NCI-H69 (cell line): Measurements from ENCODE around the gene LGALS8.
"Not testable (repeated sequence)": the region's sequence is repeated elsewhere in the genome, so short reads cannot be mapped to it uniquely, and the experiment has no call there.

Experiments
- DNase-seq: peaks from one replicate; lab custom pipeline; 2025; lab: John Stamatoyannopoulos, UW

LGALS8 gene

DNA sequence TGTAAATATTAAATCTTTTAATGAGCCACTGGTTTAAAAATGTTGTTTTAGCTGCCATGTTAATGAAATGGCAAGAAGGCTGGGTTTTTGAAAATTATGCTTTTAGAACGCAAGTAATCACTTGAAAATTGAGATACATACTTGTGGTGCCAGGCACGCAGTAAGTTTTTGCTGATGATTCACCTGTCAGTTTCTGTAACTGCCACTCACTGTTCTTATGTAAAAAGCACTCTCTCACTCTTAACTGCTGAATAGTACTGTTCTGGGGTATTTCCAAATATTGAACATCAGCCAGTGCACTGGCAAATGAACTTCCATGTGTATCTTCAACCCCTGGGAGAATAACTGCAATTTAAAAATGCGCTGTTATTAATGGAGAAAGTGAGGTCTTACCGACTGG lies 17.9 kb downstream of the LGALS8 start:
- DNase-seq: no peak

DNA sequence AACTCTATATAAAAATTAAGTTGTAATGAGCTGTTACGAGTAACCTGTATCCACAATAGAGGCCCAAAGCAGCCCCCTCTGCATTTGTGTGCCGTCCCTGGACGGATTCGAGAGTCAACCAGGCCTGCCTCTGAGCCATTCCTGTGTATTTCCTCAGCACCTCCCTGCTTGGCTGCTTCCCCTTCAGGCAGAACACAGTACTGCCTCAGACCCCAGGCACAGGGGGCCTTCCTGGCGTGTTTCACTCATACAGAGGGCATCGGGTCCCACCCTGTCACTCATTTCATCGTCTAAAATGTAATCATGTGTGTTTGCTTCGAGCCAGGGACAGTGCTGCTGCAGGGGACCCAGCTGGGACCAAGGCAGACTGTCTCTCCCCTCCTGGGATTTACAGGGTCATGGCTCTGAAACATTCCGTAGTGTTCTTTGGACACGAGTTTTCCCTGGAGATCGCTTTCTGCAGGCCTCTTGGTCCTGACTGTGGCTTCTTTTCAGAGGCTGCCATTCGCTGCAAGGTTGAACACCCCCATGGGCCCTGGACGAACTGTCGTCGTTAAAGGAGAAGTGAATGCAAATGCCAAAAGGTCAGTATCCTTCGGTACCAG lies 19.4 kb downstream of the LGALS8 start:
- no peak for DNase-seq

DNA sequence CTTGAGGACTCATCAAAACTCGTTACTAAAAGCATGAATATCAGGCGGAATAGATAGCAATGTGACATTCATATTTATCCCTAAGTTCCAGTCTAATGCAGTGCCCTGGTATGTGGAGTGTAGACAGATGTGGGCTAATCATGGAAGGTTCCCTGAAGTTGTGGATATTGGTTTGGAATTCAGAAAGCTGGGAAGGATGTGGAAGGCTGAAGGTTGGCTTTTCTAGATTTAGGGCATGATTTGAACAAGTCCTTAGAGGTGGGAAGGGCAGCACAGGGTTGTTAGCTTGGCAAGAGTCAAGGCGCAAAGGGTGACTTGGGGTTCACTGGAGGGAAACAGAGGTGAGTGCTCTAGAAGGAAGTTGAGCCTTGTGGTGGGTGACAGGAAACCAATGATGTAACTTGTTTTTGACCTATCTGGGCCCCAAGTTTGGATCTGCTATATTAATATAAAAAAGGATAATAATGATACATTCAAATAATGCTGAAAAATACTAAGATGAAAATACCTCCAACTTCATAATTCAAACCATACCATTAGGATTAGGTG lies 21.9 kb downstream of the LGALS8 start:
- DNase-seq: no peak

DNA sequence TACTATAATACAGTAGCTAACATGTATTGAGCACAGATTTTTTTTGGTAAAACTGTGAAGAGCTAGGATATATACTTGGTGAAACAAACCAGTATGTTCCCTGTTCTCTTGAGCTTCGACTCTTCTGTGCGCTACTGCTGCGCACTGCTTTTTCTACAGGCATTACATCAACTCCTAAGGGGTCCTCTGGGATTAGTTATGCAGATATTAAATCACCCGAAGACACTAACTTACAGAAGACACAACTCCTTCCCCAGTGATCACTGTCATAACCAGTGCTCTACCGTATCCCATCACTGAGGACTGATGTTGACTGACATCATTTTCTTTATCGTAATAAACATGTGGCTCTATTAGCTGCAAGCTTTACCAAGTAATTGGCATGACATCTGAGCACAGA lies 24.7 kb downstream of the LGALS8 start:
- DNase-seq: no peak

DNA sequence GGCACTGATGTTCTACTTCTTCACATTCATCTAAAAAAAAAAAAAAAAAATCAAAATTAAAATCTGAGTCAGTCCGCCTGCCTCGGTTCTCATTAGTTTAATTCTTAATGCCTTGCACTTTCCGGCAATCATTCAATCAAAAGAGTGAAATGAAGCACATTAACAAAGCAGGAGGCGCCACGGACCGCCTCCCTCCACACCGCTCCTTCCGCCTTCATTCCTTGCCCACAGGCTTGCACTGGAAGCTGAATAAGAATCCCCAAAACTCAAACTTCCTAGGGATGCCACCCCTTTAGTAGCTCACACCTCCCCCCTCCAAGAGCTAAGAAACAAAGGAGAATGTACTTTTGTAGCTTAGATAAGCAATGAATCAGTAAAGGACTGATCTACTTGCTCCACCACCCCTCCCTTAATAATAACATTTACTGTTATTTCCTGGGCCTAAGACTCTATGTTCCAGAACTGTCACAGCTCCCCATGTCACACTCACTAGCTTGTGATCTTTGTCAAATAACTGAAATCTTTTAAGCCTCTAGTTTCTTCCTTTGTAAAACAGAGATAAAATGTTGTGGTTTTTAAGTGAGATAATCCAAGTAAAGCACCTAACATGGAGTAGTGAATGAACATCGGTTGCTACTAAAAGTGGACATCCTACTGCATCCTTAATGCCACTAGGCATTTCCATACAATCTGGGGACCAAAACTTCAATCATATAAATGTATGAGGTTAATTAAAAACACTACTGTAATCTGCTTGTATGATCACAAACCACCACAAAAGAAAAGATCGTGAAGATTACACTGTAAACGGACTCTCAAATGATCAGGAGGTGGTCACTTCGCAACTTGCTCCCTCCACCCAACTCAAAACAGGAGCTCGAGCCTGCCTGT lies 27.4 kb downstream of the LGALS8 start:
- DNase-seq: no peak

DNA sequence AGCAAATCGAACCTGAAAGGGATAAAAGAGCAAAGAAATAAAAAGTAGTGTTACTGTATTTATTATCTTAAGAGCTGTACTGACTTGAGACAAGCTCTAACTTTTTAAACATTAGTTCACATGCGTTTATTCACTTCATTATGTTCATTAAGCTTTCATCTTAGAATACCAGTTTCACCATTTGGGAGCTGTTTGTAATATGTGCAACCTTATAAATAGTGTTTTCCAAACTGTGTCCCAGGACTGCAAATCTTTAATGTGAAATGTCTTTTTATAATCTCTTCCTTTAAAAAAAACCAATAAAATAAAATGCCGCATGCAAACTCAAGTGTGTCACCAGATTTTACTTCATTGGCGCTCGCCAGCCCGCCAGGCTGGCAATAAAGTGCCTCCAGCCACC lies 28.3 kb downstream of the LGALS8 start:
- DNase-seq: no peak

DNA sequence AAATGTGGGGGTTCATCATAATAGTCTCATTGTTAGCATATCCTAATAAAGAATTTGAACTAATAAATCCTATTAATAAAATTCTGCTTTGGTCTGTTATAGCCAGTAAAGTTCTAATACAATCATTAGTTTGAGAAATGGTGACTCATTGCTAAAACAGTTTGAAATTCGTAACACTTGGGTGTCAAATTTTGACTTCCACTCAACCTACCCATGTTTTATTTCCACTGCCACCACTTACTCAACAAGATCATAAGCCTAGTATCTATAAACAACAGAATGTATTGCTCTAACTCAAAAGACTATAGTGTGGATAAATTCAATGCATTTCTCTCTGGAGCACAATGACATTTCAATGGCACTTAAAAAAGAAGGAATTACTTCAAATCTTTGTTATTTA lies 29.1 kb downstream of the LGALS8 start:
- no peak for DNase-seq

DNA sequence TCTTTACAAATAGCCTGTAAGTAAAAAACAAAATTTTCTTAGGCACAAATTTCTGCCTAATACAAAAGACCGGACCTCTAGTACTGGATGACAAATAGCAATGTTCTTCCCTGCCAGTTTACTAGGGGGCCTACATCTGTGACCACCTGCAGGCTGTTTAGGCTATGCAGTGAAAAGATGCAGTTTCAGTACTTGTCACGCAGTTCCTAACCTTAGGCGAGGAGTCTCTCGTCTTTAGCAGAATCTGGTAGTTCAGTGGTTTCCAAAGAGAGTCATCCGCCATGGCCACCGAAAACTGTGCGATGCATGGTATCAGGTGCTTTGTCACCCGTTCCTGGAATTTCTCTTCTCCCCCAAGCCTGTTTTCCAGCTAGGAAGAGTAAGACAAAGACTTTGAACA lies 29.6 kb downstream of the LGALS8 start:
- no peak for DNase-seq

DNA sequence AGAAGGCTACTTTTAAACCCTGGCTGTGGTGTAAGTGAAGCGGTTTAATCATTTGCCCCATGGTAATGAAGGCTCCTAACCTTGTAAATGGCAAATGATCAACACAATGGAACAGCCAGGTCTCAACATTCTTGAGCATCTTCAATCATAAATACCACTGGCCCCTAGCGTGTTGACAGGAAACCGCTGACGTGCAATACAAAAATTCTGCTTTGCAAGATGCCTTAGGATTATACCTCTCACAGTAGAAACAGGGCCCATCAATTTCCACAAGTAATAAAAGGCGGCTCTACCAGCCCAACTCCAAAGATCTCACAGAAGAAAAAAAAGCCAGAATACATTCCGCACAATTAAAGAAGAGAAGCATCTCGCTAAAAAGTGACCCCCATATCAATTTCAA lies 32.8 kb downstream of the LGALS8 start:
- no peak for DNase-seq

DNA sequence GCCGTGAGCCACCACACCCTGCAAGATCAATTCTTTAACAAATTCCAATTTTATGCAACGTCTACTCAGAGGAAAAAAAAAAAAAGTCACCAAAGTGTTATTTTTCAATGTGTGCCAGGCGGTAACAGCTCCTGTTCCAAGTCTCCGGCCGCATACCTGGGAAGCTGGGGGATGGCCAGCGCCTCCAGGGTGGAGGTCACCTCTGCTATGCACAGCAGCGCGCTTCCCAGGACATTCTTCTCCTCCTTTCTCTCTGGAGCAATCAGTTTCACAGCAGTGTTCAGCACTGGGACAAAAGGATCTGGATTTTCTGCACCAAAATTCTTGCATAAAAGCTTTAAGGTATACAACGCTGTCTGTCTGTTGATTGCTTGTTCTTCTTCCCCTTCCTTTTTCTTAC lies 34.3 kb downstream of the LGALS8 start:
- DNase-seq: no peak

DNA sequence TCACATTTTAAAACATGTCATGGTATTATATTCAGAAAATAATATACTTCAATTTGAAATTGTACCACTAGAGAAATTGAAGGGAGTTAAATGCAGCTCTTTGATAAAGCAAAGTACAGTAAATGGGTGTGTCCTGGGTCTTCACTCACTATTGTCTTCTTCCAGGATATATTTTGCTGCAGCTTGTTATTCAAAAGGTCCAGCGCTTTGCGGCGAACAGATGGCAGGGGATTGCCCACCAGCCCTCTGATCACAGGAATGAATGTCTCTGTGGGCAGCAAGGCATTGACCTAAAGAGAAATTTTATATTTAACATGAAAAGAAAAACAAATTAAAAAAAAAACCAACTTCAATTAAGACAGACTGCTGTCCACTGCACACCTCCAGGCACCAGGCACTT lies 35.1 kb downstream of the LGALS8 start:
- no peak for DNase-seq

DNA sequence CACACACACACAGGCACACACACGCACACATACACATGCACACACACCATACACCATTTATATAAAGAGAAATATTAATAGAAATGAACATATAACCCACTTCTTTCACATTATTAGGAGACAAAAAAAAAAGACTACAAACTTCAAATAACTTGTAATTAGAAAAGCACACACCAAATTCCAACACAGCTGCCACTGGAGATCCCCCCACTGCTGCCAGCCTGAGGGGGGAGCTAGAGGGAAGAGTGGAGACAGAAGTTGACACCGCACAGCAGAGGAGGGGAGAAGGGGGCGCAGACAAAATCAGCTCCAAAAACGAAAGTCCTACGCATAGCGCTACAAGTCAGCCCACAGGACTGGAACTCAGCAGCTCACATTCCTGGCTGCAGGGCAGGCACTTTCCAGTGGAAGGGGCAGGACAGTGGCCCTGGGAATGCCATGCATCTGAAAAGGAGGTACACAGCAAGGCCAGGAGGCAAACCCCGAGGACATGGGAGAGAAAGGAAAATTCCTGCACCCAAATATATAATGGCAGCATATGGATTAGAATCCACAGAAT lies 36.5 kb downstream of the LGALS8 start:
- DNase-seq: no peak

DNA sequence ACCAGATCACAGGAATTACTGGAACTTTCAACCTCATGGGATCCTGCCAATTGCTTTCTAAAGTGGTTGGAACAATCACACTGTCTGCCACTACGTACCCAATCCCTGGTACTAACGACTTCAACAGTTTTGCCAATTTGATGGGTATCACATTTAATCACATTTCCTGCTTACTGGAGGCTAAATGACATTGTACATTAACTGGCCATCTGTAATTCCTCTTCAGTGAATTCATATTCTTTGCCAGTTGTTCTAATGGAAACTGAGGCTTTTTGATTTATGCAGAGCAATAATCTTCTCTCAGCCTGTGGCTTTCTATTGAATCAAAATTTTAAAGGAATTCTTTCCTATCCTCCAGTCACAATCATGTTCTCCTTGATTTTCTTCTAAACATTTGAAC lies 38.2 kb downstream of the LGALS8 start:
- no peak for DNase-seq

DNA sequence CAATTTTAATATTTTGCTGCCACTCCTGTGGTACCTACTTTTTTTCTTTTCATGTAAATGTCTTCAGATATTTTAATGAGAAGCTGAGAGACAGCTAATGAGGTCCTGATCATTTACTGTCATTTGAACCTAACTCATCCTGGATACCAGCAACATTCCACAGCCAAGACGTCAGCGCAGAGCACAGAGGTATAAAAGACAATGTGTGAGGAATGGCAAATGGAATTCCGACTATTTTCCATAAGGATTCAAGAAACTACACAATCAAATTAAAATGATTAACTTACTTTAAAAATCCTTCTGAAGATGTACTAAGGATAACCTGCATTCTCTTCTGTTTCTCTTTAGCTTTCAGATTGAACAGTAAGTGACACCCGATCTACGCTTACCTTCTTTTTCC lies 41.7 kb downstream of the LGALS8 start:
- DNase-seq: no peak

DNA sequence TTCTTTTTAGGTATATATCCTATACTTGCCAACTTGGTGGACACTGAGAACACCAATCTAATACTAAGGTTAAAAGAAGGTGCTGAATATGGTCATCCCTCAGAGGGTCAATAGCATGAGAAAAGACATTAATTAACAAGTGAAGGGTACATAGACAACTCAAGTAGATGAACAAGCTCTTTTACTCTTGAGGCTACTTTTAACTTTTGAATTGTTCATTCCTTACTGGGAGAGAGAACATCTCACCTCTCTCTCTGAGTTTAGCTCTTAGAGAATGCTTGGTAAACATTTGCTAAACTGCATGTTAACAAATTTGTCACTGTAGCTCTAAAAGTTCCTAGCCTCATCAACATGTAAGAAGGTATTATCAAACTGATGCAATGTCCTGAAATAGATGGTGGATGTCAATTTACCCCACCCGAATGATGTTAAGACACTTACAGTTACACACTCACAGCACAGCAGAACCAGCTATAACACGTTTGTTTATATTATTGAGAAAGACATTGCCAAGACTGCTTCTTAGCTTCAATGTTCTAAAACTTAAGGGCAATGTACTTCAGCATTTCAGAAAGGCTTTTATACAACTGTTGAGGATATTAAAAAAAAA lies 44.6 kb downstream of the LGALS8 start:
- peak; percentile 6 for DNase-seq

DNA sequence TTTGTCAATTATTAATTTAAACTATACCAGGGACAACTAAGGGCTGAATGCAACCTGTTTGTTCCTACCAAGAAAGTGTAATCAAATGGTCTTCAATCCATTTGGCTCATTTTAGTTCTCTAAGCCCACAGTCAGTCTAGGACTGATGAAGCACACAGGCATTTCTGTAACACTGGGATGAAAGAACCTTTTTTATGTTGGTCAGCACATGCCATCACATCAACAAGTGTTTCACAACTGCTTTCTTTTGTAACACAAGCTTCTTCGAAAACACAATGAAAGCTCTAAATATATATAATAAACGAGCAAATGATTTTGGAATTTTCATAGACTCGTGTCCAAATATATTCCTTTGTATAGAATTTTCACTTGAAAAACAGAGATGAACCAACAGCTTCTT lies 51.7 kb downstream of the LGALS8 start:
- DNase-seq: no peak

DNA sequence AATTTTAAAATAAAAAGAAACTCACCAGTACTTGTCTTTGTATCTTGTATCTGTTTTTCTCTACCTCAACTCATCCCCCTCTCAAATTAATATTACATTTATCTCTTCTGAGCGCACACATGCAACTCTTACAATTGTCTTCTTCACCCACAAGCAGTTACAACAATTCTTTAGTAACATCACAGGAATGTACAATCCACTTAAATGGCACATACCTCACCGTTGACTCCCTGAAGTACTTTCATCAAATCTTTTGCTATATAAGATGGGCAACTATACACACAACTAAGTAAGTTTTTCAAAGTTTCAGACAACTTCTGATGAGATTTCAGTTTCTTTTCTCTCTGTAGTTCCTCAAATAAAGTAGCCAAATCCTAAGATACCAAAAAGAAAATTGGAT lies 52.2 kb downstream of the LGALS8 start:
- no peak for DNase-seq

DNA sequence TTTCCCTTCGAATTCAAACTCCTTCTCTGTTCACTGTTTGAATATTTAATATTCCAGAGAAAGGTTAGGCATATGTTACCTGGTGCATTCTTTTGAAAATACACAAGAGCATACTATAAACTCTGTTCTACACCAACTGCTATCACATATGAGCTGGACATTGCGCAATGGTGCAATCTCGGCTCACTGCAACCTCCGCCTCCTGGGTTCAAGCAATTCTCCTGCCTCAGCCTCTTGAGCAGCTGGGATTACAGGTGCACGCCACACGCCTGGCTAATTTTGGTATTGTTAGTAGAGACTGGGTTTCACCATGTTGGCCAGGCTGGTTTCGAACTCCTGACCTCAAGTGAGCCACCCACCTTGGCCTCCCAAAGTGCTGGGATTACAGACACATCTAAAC lies 53.3 kb downstream of the LGALS8 start:
- not testable (repeated sequence) for DNase-seq

DNA sequence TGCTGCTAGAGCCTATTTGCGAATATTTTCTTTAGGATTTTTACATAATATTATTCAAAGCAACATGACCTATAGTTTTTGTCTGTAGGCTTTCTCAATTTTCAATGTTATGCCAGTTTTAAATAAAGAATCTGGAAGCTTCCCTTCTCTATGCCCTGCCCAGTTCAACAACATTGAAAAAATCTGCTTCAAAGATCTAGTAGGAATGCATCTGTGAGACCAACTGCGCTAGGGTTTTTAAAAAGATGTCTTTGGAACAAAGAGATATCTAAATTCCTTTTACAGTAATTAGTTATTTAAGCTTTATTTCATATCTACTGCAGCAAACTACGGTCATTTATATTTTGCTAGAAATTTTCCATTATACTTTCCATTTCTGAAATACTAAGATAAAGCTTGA lies 54.9 kb downstream of the LGALS8 start:
- DNase-seq: no peak

DNA sequence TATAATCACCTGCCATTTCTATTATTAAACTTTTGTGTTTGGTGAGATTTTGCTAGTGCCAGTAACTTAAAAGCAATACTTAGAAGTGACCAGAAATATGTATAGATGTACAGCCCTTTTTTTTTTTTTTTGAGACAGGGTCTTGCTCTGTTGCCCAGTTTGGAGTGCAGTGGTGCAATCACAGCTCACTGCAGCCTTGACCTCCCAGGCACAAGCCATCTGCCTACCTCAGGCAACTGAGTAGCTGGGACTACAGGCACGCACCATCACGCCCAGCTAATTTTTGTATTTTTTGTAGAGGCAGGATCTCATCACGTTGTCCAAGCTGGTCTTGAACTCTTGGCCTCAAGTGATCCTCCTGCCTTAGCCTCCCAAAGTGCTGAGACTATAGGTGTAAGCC lies 56.6 kb downstream of the LGALS8 start:
- DNase-seq: not testable (repeated sequence)

DNA sequence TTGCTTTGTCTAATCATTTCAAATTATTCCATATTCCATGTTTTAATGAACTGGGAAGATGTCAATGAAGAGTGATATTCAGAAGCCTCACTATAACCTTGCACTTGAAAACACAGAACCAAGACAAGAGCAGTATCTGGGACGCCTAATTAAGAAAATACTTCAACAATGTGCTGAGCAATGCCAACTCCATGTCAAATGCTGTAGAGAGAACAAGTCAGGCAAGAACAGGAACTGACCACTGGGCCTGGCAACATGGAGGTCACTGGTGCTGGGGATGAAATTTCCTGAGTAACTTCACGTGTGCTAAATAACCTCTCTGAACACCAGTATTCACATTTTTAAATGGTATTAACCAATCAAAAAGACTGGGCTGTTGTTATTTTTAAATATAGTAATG lies 57.7 kb downstream of the LGALS8 start:
- DNase-seq: no peak

DNA sequence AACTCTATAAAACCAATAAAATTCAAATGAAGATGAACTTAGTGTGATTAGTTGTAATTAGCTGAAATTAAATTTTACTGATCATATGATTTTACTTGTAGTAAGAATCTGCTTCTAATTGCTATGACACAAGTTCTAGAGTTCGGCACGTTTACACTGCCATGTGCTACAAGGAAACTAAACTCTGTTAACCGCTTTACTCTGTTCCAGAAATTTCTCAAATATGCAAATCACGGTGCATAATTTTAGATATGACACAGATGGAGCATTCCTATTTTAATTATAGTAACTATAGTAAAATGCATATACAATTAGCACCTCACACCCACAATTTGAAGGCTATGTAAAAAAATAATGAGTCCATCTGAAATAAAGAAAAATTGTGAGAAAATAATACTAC lies 65.7 kb downstream of the LGALS8 start:
- no peak for DNase-seq
